Measurements from ENCODE around the gene TWSG1. TPM values are rescaled to one million over a fixed set of nuclear protein-coding genes. Genes with fewer than 3 reads are reported as not detected.
"Not testable (repeated sequence)": the region's sequence is repeated elsewhere in the genome, so short reads cannot be mapped to it uniquely, and the experiment has no call there.

Gene TWSG1
- polyA plus RNA-seq, 3 donors, result 1.6 to 5.5 (median 3.9) TPM

DNA sequence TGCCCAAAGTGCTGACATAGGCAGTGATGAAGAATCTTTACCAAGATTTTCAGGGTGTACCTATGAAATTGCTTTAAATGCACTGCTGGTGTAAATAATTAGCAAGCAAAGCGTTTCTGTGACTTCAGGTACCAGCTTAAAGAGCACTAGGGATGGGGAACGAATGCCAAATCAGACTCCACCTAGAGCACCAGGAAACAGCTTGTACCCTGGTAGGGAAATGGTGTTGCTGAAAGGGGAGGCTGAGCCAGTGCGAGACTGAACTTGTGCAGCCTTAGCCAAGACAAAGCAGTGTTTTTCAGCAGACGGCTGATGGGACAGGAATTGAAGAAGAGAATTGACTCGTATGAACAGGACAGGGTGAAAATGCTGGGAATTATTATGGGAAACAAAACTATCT, 65.6 kb downstream of the TWSG1 start:
- DNase-seq, result no peak
- Histone ChIP-seq H3K27me3 (ENCODE audit: control insufficient read depth in 2 of 2, insufficient read depth in 2 of 2, low read length in 2 of 2) (no peaks in the 10 kb centered on the region), H3K79me2 (ENCODE audit: insufficient read depth, low read length) (no peaks in the 10 kb centered on the region), H2AFZ (ENCODE audit: insufficient read depth, low read depth, low read length, poor library complexity, severe bottlenecking) (no peak overlapping the region), H4K20me1 (ENCODE audit: insufficient read depth, low read length) (no peaks in the 10 kb centered on the region), H3K4me3 (replicated peaks in 1 of 3; ENCODE audit: low read depth in 2 of 3, low read length in 3 of 3) (no peak overlapping the region), H3K9ac (ENCODE audit: insufficient read depth, low read length, poor library complexity, severe bottlenecking) (no peak overlapping the region), H3K4me1 (ENCODE audit: control insufficient read depth in 1 of 2, insufficient read depth in 2 of 2, low read length in 2 of 2) (peaks cover 11 to 12% of the 10 kb centered on the region in 2 donors), H3K4me2 (replicated peaks; ENCODE audit: extremely low read depth, low read length, poor library complexity, severe bottlenecking) (no peak overlapping the region), H3K9me3 (replicated peaks in 1 of 2; ENCODE audit: control insufficient read depth in 1 of 2, insufficient read depth in 1 of 2, low read length in 2 of 2) (peaks cover 0 to 5% of the 10 kb centered on the region in 2 donors), H3K27ac (ENCODE audit: low read depth in 1 of 2, low read length in 2 of 2) (no peak overlapping the region), H3K36me3 (replicated peaks in 1 of 2; ENCODE audit: control insufficient read depth in 1 of 2, insufficient read depth in 2 of 2, low read length in 2 of 2) (no peaks in the 10 kb centered on the region)
- 79% methylated on average over 4 of the region's 5 CpGs for WGBS (ENCODE audit: insufficient coverage)
- intact Hi-C loops (cut with micrococcal nuclease), result no loop called here
- peaks cover 0 to 5% (median 1%) of the 10 kb centered on the region in 3 donors for H3K27me3 Mint-ChIP-seq (ENCODE audit: low read depth in 3 of 3)
- TF ChIP-seq, protein P1, sequence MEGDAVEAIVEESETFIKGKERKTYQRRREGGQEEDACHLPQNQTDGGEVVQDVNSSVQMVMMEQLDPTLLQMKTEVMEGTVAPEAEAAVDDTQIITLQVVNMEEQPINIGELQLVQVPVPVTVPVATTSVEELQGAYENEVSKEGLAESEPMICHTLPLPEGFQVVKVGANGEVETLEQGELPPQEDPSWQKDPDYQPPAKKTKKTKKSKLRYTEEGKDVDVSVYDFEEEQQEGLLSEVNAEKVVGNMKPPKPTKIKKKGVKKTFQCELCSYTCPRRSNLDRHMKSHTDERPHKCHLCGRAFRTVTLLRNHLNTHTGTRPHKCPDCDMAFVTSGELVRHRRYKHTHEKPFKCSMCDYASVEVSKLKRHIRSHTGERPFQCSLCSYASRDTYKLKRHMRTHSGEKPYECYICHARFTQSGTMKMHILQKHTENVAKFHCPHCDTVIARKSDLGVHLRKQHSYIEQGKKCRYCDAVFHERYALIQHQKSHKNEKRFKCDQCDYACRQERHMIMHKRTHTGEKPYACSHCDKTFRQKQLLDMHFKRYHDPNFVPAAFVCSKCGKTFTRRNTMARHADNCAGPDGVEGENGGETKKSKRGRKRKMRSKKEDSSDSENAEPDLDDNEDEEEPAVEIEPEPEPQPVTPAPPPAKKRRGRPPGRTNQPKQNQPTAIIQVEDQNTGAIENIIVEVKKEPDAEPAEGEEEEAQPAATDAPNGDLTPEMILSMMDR (IDR thresholded peaks at IDR 0.05), result no peak
- no peak overlapping the region for H3K4me3 Mint-ChIP-seq
- peaks cover 8 to 19% of the 10 kb centered on the region in 2 donors for H3K36me3 Mint-ChIP-seq
- H3K9me3 Mint-ChIP-seq, result peaks cover 0 to 11% (median 7%) of the 10 kb centered on the region in 7 donors
- peak overlapping the region in 1 of 7 donors; percentile 3 for H3K27ac Mint-ChIP-seq
- peaks cover 17% of the 10 kb centered on the region for H3K4me1 Mint-ChIP-seq

DNA sequence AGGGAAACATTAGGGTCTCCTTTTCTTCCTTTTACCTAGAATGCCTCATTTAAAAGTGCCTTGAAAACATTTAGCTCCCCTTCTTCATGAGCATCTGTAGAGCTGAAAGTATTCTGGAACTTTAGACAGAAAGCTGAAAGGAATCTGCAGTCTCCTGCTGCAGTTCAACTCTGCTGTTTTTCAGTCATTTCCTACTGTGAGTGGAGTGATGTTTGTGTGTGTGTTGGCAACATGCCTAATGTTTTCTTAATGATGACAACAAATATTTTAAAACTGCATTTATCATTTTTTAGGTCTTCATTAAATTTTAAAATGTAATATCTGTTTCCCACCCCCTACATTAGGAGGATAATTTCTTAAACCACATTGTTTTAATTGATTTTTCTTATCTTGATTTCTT, 66.6 kb downstream of the TWSG1 start:
- Mint-ChIP-seq H3K36me3 (peaks cover 8 to 14% of the 10 kb centered on the region in 2 donors), H3K4me3 (no peak overlapping the region), H3K9me3 (peaks cover 0 to 11% (median 7%) of the 10 kb centered on the region in 7 donors), H3K27ac (no peak overlapping the region), H3K27me3 (ENCODE audit: low read depth in 3 of 3) (peaks cover 0 to 7% (median 5%) of the 10 kb centered on the region in 3 donors), H3K4me1 (peaks cover 17% of the 10 kb centered on the region)
- Histone ChIP-seq H3K4me3 (replicated peaks in 1 of 3; ENCODE audit: low read depth in 2 of 3, low read length in 3 of 3) (no peak overlapping the region), H3K9me3 (replicated peaks in 1 of 2; ENCODE audit: control insufficient read depth in 1 of 2, insufficient read depth in 1 of 2, low read length in 2 of 2) (peaks cover 0 to 5% of the 10 kb centered on the region in 2 donors), H3K9ac (ENCODE audit: insufficient read depth, low read length, poor library complexity, severe bottlenecking) (no peak overlapping the region), H4K20me1 (ENCODE audit: insufficient read depth, low read length) (no peaks in the 10 kb centered on the region), H3K27ac (ENCODE audit: low read depth in 1 of 2, low read length in 2 of 2) (no peak overlapping the region), H3K36me3 (replicated peaks in 1 of 2; ENCODE audit: control insufficient read depth in 1 of 2, insufficient read depth in 2 of 2, low read length in 2 of 2) (no peaks in the 10 kb centered on the region), H3K79me2 (ENCODE audit: insufficient read depth, low read length) (no peaks in the 10 kb centered on the region), H3K4me2 (replicated peaks; ENCODE audit: extremely low read depth, low read length, poor library complexity, severe bottlenecking) (no peak overlapping the region), H2AFZ (ENCODE audit: insufficient read depth, low read depth, low read length, poor library complexity, severe bottlenecking) (no peak overlapping the region), H3K27me3 (ENCODE audit: control insufficient read depth in 2 of 2, insufficient read depth in 2 of 2, low read length in 2 of 2) (no peaks in the 10 kb centered on the region), H3K4me1 (ENCODE audit: control insufficient read depth in 1 of 2, insufficient read depth in 2 of 2, low read length in 2 of 2) (peaks cover 11 to 12% of the 10 kb centered on the region in 2 donors)
- TF ChIP-seq, protein P1 (IDR thresholded peaks at IDR 0.05), result no peak
- no peak for DNase-seq
- intact Hi-C loops (cut with micrococcal nuclease), result no loop called here

DNA sequence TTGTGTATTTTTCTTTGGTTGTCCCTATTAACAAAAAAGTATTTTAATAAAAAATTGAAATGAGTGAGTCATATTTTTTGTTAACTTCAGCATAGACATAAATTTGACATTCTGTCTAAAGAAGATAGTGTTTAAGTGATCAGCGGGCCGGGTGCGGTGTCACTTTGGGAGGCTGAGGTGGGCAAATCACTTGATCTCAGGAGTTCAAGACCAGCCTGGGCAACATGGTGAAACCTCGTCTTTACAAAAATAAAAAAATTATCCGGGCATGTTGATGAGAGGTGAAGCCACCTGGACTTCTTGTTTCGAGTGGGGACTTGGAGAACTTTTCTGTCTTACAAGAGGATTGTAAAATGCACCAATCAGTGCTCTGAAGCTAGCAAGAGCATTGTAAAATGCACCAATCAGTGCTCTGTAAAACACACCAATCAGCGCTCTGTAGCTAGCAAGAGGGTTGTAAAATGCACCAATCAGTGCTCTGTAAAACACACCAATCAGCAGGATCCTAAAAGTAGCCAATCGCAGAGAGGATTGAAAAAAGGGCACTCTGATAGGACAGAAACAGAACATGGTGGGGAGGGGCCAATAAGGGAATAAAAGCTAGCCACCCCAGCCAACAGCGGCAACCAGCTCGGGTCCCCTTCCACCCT, 67.9 kb downstream of the TWSG1 start:
- intact Hi-C loops (cut with micrococcal nuclease); H3K4me2 ChIP-seq (replicated peaks; ENCODE audit: extremely low read depth, low read length, poor library complexity, severe bottlenecking); H3K27me3 ChIP-seq (ENCODE audit: control insufficient read depth in 2 of 2, insufficient read depth in 2 of 2, low read length in 2 of 2); H4K20me1 ChIP-seq (ENCODE audit: insufficient read depth, low read length); H3K4me3 Mint-ChIP-seq; H3K27ac ChIP-seq (ENCODE audit: low read depth in 1 of 2, low read length in 2 of 2); H3K4me3 ChIP-seq (replicated peaks in 1 of 3; ENCODE audit: low read depth in 2 of 3, low read length in 3 of 3); H3K9me3 ChIP-seq (replicated peaks in 1 of 2; ENCODE audit: control insufficient read depth in 1 of 2, insufficient read depth in 1 of 2, low read length in 2 of 2); H3K79me2 ChIP-seq (ENCODE audit: insufficient read depth, low read length); H3K36me3 Mint-ChIP-seq; H2AFZ ChIP-seq (ENCODE audit: insufficient read depth, low read depth, low read length, poor library complexity, severe bottlenecking); H3K27me3 Mint-ChIP-seq (ENCODE audit: low read depth in 3 of 3); H3K36me3 ChIP-seq (replicated peaks in 1 of 2; ENCODE audit: control insufficient read depth in 1 of 2, insufficient read depth in 2 of 2, low read length in 2 of 2); DNase-seq; H3K27ac Mint-ChIP-seq; H3K9ac ChIP-seq (ENCODE audit: insufficient read depth, low read length, poor library complexity, severe bottlenecking): not testable (repeated sequence)
- WGBS (ENCODE audit: insufficient coverage), result 94% methylated on average over 5 of the region's 10 CpGs
- H3K4me1 ChIP-seq (ENCODE audit: control insufficient read depth in 1 of 2, insufficient read depth in 2 of 2, low read length in 2 of 2), result peaks cover 11 to 12% of the 10 kb centered on the region in 2 donors
- H3K4me1 Mint-ChIP-seq, result peaks cover 17% of the 10 kb centered on the region
- H3K9me3 Mint-ChIP-seq, result peaks cover 0 to 11% (median 7%) of the 10 kb centered on the region in 7 donors

Measured in CD14-positive monocyte (primary cell).